SK-N-MC (cell line): ENCODE data around the gene WDFY4.

Experiments used
- EZH2 ChIP-seq: fragments of 200-600 bp; sonication (generic); IDR thresholded peaks from one replicate; pipeline ENCODE4 v1.6.1; 2017; ENCODE audit warnings: antibody characterized with exemption
- FOXP2 ChIP-seq: optimal IDR thresholded peaks from 2 replicates; pipeline ENCODE3; 2011; ENCODE audit warnings: mild to moderate bottlenecking, moderate library complexity; ENCODE audit not compliant: insufficient read depth; ENCODE audit errors: extremely low read length, control extremely low read depth
- POLR2AphosphoS5 ChIP-seq: IDR thresholded peaks from 2 replicates; pipeline ENCODE4 v1.6.1; 2012; ENCODE audit warnings: mild to moderate bottlenecking, low read depth, low read length, borderline replicate concordance

DNA sequence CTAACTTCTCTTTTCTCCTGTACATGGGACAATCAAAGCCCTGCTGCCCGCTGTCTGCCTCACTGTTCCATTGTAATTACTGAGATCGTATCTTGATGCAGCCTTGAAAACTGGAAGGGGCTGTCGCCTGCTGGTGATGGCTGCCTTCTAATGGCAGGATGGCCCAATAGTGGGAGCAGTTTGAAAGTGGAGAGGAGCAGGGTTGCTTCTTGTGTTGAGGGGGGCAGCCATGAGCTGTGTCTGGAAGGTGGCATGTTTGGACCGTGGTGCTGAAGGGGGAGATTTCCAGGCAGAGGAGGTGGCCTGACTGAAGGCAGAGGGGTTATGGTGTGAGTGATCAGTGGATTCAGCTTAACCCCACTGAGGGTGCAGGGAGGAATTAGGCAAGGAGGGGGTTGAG lies 8.1 kb downstream of the WDFY4 start:
- TF ChIP-seq EZH2 (no peak), POLR2AphosphoS5 (no peak), FOXP2 (no peak)
